Natural killer cell treated with Interleukin-12 subunit alpha and Interleukin-12 subunit beta and Interleukin-15 and Interleukin-18, amount 100 ng/mL, for 72 hours (primary cell): ENCODE measurements around the gene NDUFB6. TPM values are rescaled to one million over a fixed set of nuclear protein-coding genes. Genes with fewer than 3 reads are reported as not detected.
"Not testable (repeated sequence)": the region's sequence is repeated elsewhere in the genome, so short reads cannot be mapped to it uniquely, and the experiment has no call there.

ENCODE experiments used
- ATAC-seq, 2 donors: fragments of 150-1000 bp; cut with Tn5 transposase in 1 of 2; sonication (Bioruptor Pico), chemical (Tn5 transposase) in 1 of 2; 2 replicates each; pipeline ENCODE4 v1.10.0; 2021
- DNase-seq: peaks from one replicate; pipeline ENCODE4 v3.0.0; 2022; ENCODE audit warnings: low spot score
- H3K27ac Mint-ChIP-seq, 2 donors: 1 replicate in 1 of 2; 2 replicates in 1 of 2; pipeline ENCODE4 v1.8.0; 2022; ENCODE audit warnings: mixed read lengths in 2 of 2, mild to moderate bottlenecking in 1 of 2, moderate library complexity in 1 of 2
- H3K27me3 Mint-ChIP-seq, 2 donors: 1 replicate in 1 of 2; 2 replicates in 1 of 2; pipeline ENCODE4 v1.8.0; 2022; ENCODE audit warnings: mixed read lengths in 2 of 2
- H3K36me3 Mint-ChIP-seq: one replicate; pipeline ENCODE4 v1.8.0; 2022; ENCODE audit warnings: mixed read lengths
- H3K4me1 Mint-ChIP-seq, 2 donors: 1 replicate in 1 of 2; 2 replicates in 1 of 2; pipeline ENCODE4 v1.8.0; 2022; ENCODE audit warnings: low read depth in 2 of 2, mixed read lengths in 2 of 2, mild to moderate bottlenecking in 1 of 2
- H3K4me3 Mint-ChIP-seq: one replicate; pipeline ENCODE4 v1.8.0; 2022; ENCODE audit warnings: mixed read lengths
- H3K9me3 Mint-ChIP-seq: 2 replicates; pipeline ENCODE4 v1.8.0; 2022; ENCODE audit warnings: mixed read lengths
- total RNA-seq, 2 donors: library from RNA; stranded (reverse); gene quantifications; one replicate each; pipeline ENCODE4 v1.2.3, GENCODE V29; 2022

NDUFB6 gene
- total RNA-seq, 2 donors from 2014 or later, result 28.9 to 33.8 TPM

DNA sequence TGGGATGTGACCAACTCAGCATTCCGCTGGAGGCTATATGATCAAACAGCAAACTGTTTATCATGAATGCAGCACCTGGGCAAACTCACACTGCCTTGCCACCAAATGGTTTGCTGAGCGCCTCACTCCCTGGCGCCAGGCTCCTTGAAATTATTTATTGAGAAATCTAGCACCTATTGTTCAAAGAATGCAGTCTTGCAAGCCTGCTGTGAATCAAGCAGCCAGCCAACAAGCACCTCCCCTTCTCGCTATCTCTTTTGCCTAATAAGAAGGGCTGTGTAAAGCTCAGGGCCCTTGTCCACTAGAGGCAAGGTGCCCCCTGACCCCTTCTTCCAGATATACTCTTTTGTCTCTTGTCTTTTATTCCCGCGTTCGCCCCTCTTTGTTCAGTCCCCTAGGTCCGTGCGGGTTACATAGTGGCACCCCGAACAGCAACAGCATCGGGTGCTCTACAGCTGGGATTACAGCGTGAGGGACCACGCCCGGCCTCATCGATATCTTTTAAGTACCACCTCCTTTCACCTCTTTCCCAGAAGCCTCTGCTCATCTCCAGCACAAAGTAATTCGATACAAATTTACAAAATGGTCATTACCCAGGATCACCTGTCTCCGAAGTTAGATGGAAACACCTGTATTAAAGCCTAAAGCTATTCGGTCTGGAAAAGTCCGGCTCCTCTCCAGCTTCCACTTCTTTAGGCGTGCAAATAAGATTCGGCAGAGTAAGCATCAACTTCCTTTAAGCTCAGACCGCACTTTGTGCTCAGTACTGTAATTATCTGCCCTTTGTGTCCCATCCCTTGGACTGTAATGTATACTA is 47.9 kb downstream of the NDUFB6 start:
- H3K4me1 Mint-ChIP-seq, result peaks cover 26 to 35% of the 10 kb centered on the region in 2 donors

DNA sequence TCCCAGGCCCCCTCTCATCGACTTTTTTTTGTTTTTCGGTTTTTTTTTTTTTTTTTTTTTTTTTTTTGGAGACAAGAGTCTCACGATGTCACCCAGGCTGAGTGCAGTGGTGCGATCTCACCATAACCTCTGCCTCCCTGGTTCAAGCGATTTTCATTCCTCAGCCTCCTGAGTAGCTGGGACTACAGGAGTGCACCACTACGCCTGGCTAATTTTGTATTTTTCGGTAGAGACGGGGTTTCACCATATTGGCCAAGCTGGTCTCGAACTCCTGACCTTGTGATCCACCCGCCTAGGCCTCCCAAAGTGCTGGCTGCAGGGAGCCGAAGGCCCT is 48.4 kb downstream of the NDUFB6 start:
- not testable (repeated sequence) for DNase-seq, H3K27me3 Mint-ChIP-seq, H3K9me3 Mint-ChIP-seq, ATAC-seq
- Mint-ChIP-seq H3K4me1 (peaks cover 26 to 35% of the 10 kb centered on the region in 2 donors), H3K4me3 (peak overlapping the region; percentile 90), H3K27ac (peak overlapping the region; percentile 87 to 94), H3K36me3 (peaks cover 11% of the 10 kb centered on the region)

More for the DNA sequence above, 47.9 kb downstream of the NDUFB6 start:
- H3K4me3 Mint-ChIP-seq, result peak overlapping the region; percentile 90
- no peaks in the 10 kb centered on the region for H3K9me3 Mint-ChIP-seq
- H3K27me3 Mint-ChIP-seq, result no peaks in the 10 kb centered on the region
- H3K36me3 Mint-ChIP-seq, result peaks cover 11% of the 10 kb centered on the region
- ATAC-seq (peak in 1 of 2 donors; percentile 18), DNase-seq (no peak)
- H3K27ac Mint-ChIP-seq, result peak overlapping the region; percentile 87 to 94

DNA sequence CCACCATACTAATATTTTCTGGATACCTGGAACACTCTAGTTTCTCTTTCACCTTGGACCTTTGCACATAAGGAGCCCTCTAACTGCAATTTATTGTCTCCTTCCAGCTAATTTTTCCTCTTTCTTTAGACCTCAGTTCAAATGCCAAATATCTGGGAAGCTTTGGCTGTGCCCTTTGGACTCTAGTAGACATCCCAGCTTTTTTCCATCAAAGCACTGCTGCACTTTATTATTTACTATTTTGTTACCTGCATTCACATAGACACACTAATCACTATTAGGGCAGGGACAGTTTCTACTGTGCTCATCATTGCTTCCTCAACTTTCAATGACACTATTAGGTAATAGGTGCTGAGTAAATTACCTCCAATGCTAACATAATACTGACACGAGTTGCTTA is 49.0 kb downstream of the NDUFB6 start:
- no peaks in the 10 kb centered on the region for H3K27me3 Mint-ChIP-seq
- peaks cover 11% of the 10 kb centered on the region for H3K36me3 Mint-ChIP-seq
- ATAC-seq (no peak), DNase-seq (no peak)
- peak overlapping the region; percentile 19 to 37 for H3K27ac Mint-ChIP-seq
- peaks cover 26 to 35% of the 10 kb centered on the region in 2 donors for H3K4me1 Mint-ChIP-seq
- H3K4me3 Mint-ChIP-seq, result peak overlapping the region; percentile 13
- no peaks in the 10 kb centered on the region for H3K9me3 Mint-ChIP-seq

DNA sequence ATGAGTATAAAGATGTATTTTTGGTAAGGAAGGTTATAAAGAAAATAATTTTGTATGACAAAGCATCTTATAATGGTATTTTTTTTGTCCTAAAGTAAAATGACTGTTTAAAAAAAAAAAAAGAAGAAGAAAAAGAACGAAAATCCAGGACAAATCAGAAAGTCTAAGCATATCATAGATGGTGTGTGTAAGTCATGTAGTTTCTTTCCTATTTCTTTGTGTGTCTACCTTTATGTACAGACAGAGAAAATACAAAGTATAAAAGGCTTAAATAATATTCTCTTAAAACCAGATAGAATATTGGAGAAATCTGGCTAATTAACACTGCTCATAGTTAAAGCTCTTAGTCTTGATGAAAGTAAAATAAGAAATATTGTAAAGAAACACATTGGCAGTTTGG is 54.7 kb downstream of the NDUFB6 start:
- ATAC-seq (no peak), DNase-seq (no peak)
- Mint-ChIP-seq H3K4me1 (peaks cover 22 to 33% of the 10 kb centered on the region in 2 donors), H3K27me3 (no peaks in the 10 kb centered on the region), H3K27ac (no peak overlapping the region), H3K36me3 (peaks cover 20% of the 10 kb centered on the region), H3K4me3 (no peak overlapping the region), H3K9me3 (no peaks in the 10 kb centered on the region)

DNA sequence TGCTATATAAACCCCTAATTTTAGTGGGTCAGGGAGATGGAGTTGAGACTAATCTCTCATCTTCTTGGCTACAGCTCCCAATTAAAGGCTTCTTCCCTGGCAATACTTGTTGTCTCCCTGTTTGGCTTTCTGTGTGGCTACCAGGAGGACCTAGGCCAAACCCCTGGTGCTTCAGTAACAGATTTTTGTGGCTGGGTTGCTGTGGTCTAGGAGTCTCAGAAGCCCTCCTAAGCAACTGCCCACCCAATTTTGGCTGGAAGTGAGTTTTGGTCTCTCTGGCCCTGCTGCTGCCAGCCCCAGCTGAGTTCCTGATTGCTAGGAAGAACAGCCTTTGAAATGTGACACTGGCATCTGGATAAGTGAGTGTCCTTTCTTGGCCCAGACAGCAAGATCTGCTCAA is 56.7 kb downstream of the NDUFB6 start:
- no peak for ATAC-seq
- DNase-seq, result no peak
- no peaks in the 10 kb centered on the region for H3K9me3 Mint-ChIP-seq
- H3K27ac Mint-ChIP-seq, result peak overlapping the region in 1 of 2 donors; percentile 16
- no peaks in the 10 kb centered on the region for H3K27me3 Mint-ChIP-seq
- peaks cover 34 to 46% of the 10 kb centered on the region in 2 donors for H3K4me1 Mint-ChIP-seq
- peaks cover 17% of the 10 kb centered on the region for H3K36me3 Mint-ChIP-seq
- no peak overlapping the region for H3K4me3 Mint-ChIP-seq

DNA sequence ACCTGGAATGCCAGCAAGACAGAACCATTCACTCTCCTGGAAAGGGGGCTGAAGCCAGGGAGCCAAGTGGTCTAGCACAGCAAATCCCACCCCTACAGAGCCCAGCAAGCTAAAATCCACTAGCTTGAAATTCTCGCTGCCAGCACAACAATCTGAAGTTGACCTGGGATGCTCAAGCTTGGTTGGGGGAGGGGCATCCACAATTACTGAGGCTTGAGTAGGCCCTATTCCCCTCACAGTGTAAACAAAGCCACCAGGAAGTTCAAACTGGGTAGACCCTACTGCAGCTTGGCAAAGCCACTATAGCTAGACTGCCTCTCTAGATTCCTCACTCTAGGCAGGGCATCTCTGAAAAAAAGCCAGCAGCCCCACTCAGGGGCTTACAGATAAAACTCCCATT is 64.2 kb downstream of the NDUFB6 start:
- H3K4me3 Mint-ChIP-seq, result no peak overlapping the region
- no peak for DNase-seq
- H3K9me3 Mint-ChIP-seq, result no peaks in the 10 kb centered on the region
- peaks cover 5% of the 10 kb centered on the region for H3K36me3 Mint-ChIP-seq
- no peaks in the 10 kb centered on the region for H3K27me3 Mint-ChIP-seq
- no peak for ATAC-seq
- peaks cover 44 to 47% of the 10 kb centered on the region in 2 donors for H3K4me1 Mint-ChIP-seq
- no peak overlapping the region for H3K27ac Mint-ChIP-seq

DNA sequence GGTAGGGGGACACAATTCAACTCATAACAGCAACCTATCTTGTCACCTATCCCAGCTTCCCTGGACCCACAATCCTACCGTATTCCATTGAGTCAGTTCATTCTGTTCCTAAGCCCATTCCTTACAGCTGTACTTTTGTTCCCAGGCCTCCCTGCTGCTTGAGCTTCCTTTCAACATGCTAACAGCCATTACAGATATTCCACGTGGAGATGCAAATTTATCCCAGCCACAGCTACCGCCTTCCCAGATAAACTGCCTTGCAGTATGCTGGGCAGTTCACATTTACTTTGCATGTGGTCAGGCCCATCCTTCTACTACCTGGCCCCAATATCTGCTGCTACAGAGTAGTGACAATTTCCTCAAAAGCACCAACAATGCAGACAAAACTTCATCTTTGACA is 70.0 kb downstream of the NDUFB6 start:
- H3K27me3 Mint-ChIP-seq, result no peaks in the 10 kb centered on the region
- DNase-seq, result no peak
- H3K4me1 Mint-ChIP-seq, result peaks cover 13 to 14% of the 10 kb centered on the region in 2 donors
- ATAC-seq, result no peak
- no peaks in the 10 kb centered on the region for H3K36me3 Mint-ChIP-seq
- peak overlapping the region in 1 of 2 donors; percentile 6 for H3K27ac Mint-ChIP-seq
- H3K4me3 Mint-ChIP-seq, result no peak overlapping the region
- no peaks in the 10 kb centered on the region for H3K9me3 Mint-ChIP-seq

Other genes starting within 250 kb of the NDUFB6 start
- 10 to 100 TPM; 10.9 to 12.1 TPM for gene ACO1, start 188.5 kb downstream of the NDUFB6 start, total RNA-seq
- 1 to 10 TPM; 7.9 to 9.2 TPM for gene RIGI, start 47.0 kb downstream of the NDUFB6 start, total RNA-seq
- 1 to 10 TPM; 6.4 to 9.1 TPM for gene SMIM27, start 20.8 kb downstream of the NDUFB6 start, total RNA-seq
- 10 to 100 TPM; 11.3 to 12.1 TPM for gene TOPORS, start 20.6 kb downstream of the NDUFB6 start, total RNA-seq
- not detected for gene TAF1L, start 62.5 kb upstream of the NDUFB6 start, total RNA-seq
- not detected for gene TMEM215, start 210.4 kb upstream of the NDUFB6 start, total RNA-seq